HG02763 (cell line): Measurements from ENCODE around the gene GABBR2.

Experiments
- ATAC-seq: cut with Tn5 transposase; IDR thresholded peaks from one replicate; pipeline ENCODE4 v1.9.1; 2021; ENCODE audit warnings: mild to moderate bottlenecking, moderate library complexity; ENCODE audit not compliant: unreplicated experiment

The GABBR2 gene

GRCh38 chr9:98333703-98334582 is 374.8 kb downstream of the GABBR2 start:
- ATAC-seq = no peak

- ATAC-seq = no peak
These were observed 376.3 kb downstream of the GABBR2 start for GRCh38 chr9:98332405-98332831.

- no peak for ATAC-seq
These were observed 377.0 kb downstream of the GABBR2 start for GRCh38 chr9:98331536-98332259.

- ATAC-seq = no peak
These were observed 377.9 kb downstream of the GABBR2 start for GRCh38 chr9:98330831-98331230.

- no peak for ATAC-seq
These were observed 378.8 kb downstream of the GABBR2 start for GRCh38 chr9:98329904-98330303.

- ATAC-seq = no peak
These were observed 379.5 kb downstream of the GABBR2 start for GRCh38 chr9:98329281-98329680.

GRCh38 chr9:98328770-98329169 is 380.0 kb downstream of the GABBR2 start:
- ATAC-seq = no peak

GRCh38 chr9:98328141-98328540 is 380.6 kb downstream of the GABBR2 start:
- no peak for ATAC-seq

GRCh38 chr9:98327249-98327561 is 381.5 kb downstream of the GABBR2 start:
- no peak for ATAC-seq

GRCh38 chr9:98326459-98327248 is 382.1 kb downstream of the GABBR2 start:
- no peak for ATAC-seq

- ATAC-seq = no peak
These were observed 383.9 kb downstream of the GABBR2 start for GRCh38 chr9:98324801-98325200.

- ATAC-seq = no peak
These were observed 385.0 kb downstream of the GABBR2 start for GRCh38 chr9:98323831-98324135.

- no peak for ATAC-seq
These were observed 385.5 kb downstream of the GABBR2 start for GRCh38 chr9:98323051-98323830.

- no peak for ATAC-seq
These were observed 387.5 kb downstream of the GABBR2 start for GRCh38 chr9:98321269-98321668.

- ATAC-seq = no peak
These were observed 389.8 kb downstream of the GABBR2 start for GRCh38 chr9:98318834-98319478.

- no peak for ATAC-seq
These were observed 390.5 kb downstream of the GABBR2 start for GRCh38 chr9:98318041-98318790.

GRCh38 chr9:98317134-98317857 is 391.4 kb downstream of the GABBR2 start:
- no peak for ATAC-seq

- no peak for ATAC-seq
These were observed 392.1 kb downstream of the GABBR2 start for GRCh38 chr9:98316445-98317133.
